Chondrocyte (in vitro differentiated cells): ENCODE measurements around the gene PIK3R4. TPM values are rescaled to one million over a fixed set of nuclear protein-coding genes. Genes with fewer than 3 reads are reported as not detected.

Experiments
- DNase-seq: peaks from one replicate; pipeline ENCODE4 v3.0.0; 2021; ENCODE audit warnings: mixed read lengths, low spot score
- H3K27ac Mint-ChIP-seq: one replicate; pipeline ENCODE4 v1.8.0; 2021; ENCODE audit warnings: mild to moderate bottlenecking, moderate library complexity, mixed read lengths; ENCODE audit not compliant: unreplicated experiment
- H3K27me3 Mint-ChIP-seq: 2 replicates; pipeline ENCODE4 v1.8.0; 2021; ENCODE audit warnings: low read depth, mixed read lengths
- H3K36me3 Mint-ChIP-seq: 2 replicates; pipeline ENCODE4 v1.8.0; 2021; ENCODE audit warnings: low read depth, mixed read lengths
- H3K4me1 Mint-ChIP-seq: 2 replicates; pipeline ENCODE4 v1.8.0; 2021; ENCODE audit warnings: low read depth, mild to moderate bottlenecking, mixed read lengths
- H3K4me3 Mint-ChIP-seq: one replicate; pipeline ENCODE4 v1.8.0; 2021; ENCODE audit warnings: mild to moderate bottlenecking, moderate library complexity, mixed read lengths; ENCODE audit not compliant: unreplicated experiment
- H3K9me3 Mint-ChIP-seq: 2 replicates; pipeline ENCODE4 v1.8.0; 2021; ENCODE audit warnings: low read depth, mixed read lengths
- CTCF ChIP-seq: fragments of 200-600 bp; sonication (generic); IDR thresholded peaks from 2 replicates; pipeline ENCODE4 v1.5.0; 2021; ENCODE audit warnings: antibody characterized with exemption, mild to moderate bottlenecking, moderate library complexity
- total RNA-seq: library from RNA; stranded (reverse); gene quantifications from 3 replicates; pipeline ENCODE4 v1.2.1, GENCODE V29; 2021

The PIK3R4 gene
- total RNA-seq, 1 donor from 2014 or later: 16.9 TPM

- Mint-ChIP-seq H3K27ac (no peak overlapping the region), H3K36me3 (no peaks in the 10 kb centered on the region), H3K9me3 (no peaks in the 10 kb centered on the region), H3K4me1 (no peaks in the 10 kb centered on the region), H3K4me3 (no peak overlapping the region), H3K27me3 (peaks cover 27% of the 10 kb centered on the region)
- no peak for DNase-seq
- TF ChIP-seq CTCF: no peak
Observed at GRCh38 chr3:130635978-130636377, 110.7 kb downstream of the PIK3R4 start.

GRCh38 chr3:130635285-130635684 is 111.3 kb downstream of the PIK3R4 start:
- Mint-ChIP-seq H3K4me3 (no peak overlapping the region), H3K4me1 (no peaks in the 10 kb centered on the region), H3K36me3 (no peaks in the 10 kb centered on the region), H3K27ac (no peak overlapping the region), H3K27me3 (peaks cover 23% of the 10 kb centered on the region), H3K9me3 (no peaks in the 10 kb centered on the region)
- TF ChIP-seq CTCF: no peak
- DNase-seq: no peak

Other genes with a start within 250 kb of the PIK3R4 start
- not detected in 3 replicates for gene COL6A6, start 229.7 kb downstream of the PIK3R4 start, total RNA-seq
- gene ATP2C1, start 147.3 kb upstream of the PIK3R4 start, total RNA-seq: 62.5 to 79.8 TPM (median 64.3 TPM) in 3 replicates